ENCODE data around the gene OSCAR. TPM values are rescaled to one million over a fixed set of nuclear protein-coding genes. Genes with fewer than 3 reads are reported as not detected.

OSCAR gene
- total and polyA plus RNA-seq, 2 of the 13 experiments (the other 11 are each of a cell fraction or from before 2014, with no cell fraction given): 1.9 TPM; not detected in 1

DNA sequence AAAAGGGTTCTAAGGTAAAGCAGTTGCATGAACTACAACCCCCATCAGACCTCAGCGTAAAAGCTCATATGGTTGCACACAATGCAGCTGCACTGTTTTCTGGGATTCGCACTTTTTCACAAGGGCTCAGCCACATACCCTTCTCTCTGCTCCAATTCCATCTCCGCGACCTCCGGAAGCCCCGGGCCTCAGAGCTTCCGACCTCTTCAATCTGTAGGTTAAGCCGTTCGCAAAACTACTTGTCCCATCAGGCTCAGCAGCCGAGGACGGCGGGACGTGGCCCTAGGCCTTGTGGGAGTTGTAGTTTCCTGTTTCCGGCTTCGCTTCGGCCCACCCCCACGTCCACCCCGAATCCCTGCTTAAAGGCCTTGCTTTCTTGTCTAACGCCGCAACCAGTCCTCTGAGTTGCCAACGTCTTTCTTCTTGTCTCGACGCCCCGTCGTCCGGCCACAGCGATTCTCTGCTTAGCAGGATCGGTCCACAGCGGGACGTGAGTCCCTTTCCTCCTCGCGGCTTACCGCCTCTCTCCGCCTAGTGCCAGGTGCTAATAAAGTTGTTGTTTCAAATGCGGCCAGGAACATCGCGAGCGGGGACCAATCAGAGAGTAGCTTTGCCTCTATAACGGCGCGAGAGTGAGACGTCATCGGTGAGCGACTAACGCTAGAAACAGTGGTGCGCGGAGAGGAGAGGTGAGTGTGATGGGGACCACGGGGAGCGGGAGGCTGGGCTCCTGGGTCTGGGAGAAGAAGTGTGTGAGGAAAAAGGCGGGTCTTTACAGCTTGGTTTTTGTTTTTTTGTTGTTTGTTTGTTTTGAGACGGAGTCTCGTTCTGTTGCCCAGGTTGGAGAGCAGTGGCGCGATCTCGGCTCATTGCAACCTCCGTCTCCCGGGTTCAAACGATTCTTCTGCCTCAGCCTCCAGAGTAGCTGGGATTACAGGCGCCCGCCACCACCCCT, 14.8 kb upstream of the OSCAR start, which contains the start of the genes PRPF31 and TFPT (continued):
- TF ChIP-seq SKI (IDR thresholded peaks at IDR 0.05; ENCODE audit: partially characterized antibody) (no peak), HNRNPL (IDR thresholded peaks at IDR 0.05; ENCODE audit: low read depth, low read length) (0 out of 2 replicates have a peak, but pooled peaks have one; percentile 52), SP5 (CRISPR knock-in tag; IDR thresholded peaks at IDR 0.05; ENCODE audit: borderline replicate concordance, low read depth) (no peak), ZNF484 (CRISPR knock-in tag; IDR thresholded peaks at IDR 0.05; ENCODE audit: borderline replicate concordance, low read depth) (no peak), ZNF652 (CRISPR knock-in tag; IDR thresholded peaks at IDR 0.05; ENCODE audit: borderline replicate concordance, low read depth) (no peak; the same call in 1 of the 2 replicates), ZNF670 (CRISPR knock-in tag; IDR thresholded peaks at IDR 0.05; ENCODE audit: borderline replicate concordance) (peak; percentile 71; the same call in 1 of the 2 replicates), JUND (CRISPR knock-in tag; IDR thresholded peaks at IDR 0.05) (no peak; the same call in 1 of the 2 replicates), DNMT1 (CRISPR knock-in tag; IDR thresholded peaks at IDR 0.05) (no peak), GTF2F1 (IDR thresholded peaks at IDR 0.05; ENCODE audit: low read length) (0 out of 2 replicates have a peak, but pooled peaks have one; percentile 71), ZNF20 (CRISPR knock-in tag; IDR thresholded peaks at IDR 0.05) (no peak), BORCS8-MEF2B (CRISPR knock-in tag; IDR thresholded peaks at IDR 0.05) (peak; percentile 41; the same call in 1 of the 2 replicates)
- TF ChIP-seq, protein P1, sequence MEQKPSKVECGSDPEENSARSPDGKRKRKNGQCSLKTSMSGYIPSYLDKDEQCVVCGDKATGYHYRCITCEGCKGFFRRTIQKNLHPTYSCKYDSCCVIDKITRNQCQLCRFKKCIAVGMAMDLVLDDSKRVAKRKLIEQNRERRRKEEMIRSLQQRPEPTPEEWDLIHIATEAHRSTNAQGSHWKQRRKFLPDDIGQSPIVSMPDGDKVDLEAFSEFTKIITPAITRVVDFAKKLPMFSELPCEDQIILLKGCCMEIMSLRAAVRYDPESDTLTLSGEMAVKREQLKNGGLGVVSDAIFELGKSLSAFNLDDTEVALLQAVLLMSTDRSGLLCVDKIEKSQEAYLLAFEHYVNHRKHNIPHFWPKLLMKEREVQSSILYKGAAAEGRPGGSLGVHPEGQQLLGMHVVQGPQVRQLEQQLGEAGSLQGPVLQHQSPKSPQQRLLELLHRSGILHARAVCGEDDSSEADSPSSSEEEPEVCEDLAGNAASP (CRISPR knock-in tag; IDR thresholded peaks at IDR 0.05; ENCODE audit: borderline replicate concordance): no peak
- TF ChIP-seq, protein P2, sequence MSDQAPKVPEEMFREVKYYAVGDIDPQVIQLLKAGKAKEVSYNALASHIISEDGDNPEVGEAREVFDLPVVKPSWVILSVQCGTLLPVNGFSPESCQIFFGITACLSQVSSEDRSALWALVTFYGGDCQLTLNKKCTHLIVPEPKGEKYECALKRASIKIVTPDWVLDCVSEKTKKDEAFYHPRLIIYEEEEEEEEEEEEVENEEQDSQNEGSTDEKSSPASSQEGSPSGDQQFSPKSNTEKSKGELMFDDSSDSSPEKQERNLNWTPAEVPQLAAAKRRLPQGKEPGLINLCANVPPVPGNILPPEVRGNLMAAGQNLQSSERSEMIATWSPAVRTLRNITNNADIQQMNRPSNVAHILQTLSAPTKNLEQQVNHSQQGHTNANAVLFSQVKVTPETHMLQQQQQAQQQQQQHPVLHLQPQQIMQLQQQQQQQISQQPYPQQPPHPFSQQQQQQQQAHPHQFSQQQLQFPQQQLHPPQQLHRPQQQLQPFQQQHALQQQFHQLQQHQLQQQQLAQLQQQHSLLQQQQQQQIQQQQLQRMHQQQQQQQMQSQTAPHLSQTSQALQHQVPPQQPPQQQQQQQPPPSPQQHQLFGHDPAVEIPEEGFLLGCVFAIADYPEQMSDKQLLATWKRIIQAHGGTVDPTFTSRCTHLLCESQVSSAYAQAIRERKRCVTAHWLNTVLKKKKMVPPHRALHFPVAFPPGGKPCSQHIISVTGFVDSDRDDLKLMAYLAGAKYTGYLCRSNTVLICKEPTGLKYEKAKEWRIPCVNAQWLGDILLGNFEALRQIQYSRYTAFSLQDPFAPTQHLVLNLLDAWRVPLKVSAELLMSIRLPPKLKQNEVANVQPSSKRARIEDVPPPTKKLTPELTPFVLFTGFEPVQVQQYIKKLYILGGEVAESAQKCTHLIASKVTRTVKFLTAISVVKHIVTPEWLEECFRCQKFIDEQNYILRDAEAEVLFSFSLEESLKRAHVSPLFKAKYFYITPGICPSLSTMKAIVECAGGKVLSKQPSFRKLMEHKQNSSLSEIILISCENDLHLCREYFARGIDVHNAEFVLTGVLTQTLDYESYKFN (CRISPR knock-in tag; conservative IDR thresholded peaks at IDR 0.05): peak; percentile 47
- TF ChIP-seq, protein P3, sequence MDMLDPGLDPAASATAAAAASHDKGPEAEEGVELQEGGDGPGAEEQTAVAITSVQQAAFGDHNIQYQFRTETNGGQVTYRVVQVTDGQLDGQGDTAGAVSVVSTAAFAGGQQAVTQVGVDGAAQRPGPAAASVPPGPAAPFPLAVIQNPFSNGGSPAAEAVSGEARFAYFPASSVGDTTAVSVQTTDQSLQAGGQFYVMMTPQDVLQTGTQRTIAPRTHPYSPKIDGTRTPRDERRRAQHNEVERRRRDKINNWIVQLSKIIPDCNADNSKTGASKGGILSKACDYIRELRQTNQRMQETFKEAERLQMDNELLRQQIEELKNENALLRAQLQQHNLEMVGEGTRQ (IDR thresholded peaks at IDR 0.05; ENCODE audit: low read depth, low read length): no peak
- TF ChIP-seq, protein P3 (CRISPR knock-in tag; IDR thresholded peaks at IDR 0.05; ENCODE audit: borderline replicate concordance): no peak
- TF ChIP-seq, protein P4, sequence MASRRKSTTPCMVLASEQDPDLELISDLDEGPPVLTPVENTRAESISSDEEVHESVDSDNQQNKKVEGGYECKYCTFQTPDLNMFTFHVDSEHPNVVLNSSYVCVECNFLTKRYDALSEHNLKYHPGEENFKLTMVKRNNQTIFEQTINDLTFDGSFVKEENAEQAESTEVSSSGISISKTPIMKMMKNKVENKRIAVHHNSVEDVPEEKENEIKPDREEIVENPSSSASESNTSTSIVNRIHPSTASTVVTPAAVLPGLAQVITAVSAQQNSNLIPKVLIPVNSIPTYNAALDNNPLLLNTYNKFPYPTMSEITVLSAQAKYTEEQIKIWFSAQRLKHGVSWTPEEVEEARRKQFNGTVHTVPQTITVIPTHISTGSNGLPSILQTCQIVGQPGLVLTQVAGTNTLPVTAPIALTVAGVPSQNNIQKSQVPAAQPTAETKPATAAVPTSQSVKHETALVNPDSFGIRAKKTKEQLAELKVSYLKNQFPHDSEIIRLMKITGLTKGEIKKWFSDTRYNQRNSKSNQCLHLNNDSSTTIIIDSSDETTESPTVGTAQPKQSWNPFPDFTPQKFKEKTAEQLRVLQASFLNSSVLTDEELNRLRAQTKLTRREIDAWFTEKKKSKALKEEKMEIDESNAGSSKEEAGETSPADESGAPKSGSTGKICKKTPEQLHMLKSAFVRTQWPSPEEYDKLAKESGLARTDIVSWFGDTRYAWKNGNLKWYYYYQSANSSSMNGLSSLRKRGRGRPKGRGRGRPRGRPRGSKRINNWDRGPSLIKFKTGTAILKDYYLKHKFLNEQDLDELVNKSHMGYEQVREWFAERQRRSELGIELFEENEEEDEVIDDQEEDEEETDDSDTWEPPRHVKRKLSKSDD (CRISPR knock-in tag; IDR thresholded peaks at IDR 0.05; ENCODE audit: low read depth): peak; percentile 60; the same call in 1 of the 2 replicates
